ENCODE measurements around the gene MCEMP1. TPM values are rescaled to one million over a fixed set of nuclear protein-coding genes. Genes with fewer than 3 reads are reported as not detected.

The MCEMP1 gene
- total RNA-seq, 1 donor from 2014 or later, result not detected

DNA sequence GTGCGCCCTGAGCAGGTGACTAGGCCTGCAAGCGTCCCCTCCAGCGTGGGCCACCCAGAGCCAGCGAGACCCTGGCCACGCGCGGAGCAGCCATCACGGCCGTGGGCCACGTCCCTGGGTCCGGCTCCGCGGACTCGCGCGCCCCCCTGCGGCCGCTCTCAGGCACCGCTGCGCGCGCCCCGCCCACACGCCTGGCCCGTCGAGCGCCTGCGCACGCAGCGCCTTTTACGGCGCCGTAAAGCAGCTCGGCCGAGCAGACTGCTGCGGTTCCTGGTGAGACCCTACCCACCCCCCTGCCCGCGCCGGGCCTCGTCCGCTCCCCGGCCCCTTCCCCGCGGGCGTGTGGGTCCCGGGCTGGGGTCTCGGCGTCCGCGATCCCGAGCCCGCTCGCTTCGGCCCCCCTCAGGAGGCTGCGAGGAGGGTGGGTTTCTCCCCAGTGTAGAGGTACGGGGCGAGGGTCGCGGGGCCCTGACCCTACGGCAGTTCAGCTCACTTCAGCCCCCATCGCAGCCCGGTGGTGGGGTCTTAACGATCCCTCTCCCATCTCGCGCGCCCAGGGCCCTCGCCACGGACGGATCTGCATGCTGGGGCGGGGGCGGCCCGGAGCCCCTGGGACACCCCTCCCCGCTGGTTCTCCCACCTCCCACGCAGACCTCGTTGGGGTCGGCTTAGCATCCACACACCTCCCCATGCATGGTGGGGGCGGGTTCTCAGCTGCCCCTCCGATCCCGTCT lies 3.9 kb downstream of the MCEMP1 start, which contains the start of gene TRAPPC5:
Gene TRAPPC5 (plus strand): TSS at position 228 of the 734 bp plus-strand sequence. CDS start 1,421 bp downstream, outside the sequence.
- TF ChIP-seq EZH2 (IDR thresholded peaks at IDR 0.05; ENCODE audit: insufficient read depth, low read length), result no peak
- TF ChIP-seq, protein P1, sequence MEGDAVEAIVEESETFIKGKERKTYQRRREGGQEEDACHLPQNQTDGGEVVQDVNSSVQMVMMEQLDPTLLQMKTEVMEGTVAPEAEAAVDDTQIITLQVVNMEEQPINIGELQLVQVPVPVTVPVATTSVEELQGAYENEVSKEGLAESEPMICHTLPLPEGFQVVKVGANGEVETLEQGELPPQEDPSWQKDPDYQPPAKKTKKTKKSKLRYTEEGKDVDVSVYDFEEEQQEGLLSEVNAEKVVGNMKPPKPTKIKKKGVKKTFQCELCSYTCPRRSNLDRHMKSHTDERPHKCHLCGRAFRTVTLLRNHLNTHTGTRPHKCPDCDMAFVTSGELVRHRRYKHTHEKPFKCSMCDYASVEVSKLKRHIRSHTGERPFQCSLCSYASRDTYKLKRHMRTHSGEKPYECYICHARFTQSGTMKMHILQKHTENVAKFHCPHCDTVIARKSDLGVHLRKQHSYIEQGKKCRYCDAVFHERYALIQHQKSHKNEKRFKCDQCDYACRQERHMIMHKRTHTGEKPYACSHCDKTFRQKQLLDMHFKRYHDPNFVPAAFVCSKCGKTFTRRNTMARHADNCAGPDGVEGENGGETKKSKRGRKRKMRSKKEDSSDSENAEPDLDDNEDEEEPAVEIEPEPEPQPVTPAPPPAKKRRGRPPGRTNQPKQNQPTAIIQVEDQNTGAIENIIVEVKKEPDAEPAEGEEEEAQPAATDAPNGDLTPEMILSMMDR (IDR thresholded peaks at IDR 0.05; ENCODE audit: insufficient read depth, low read depth, low read length), result peak; percentile 58
- H2AFZ ChIP-seq (ENCODE audit: low read depth, low read length), result peak within 1 kb of the TSS; percentile 92
- no peaks in the 10 kb centered on the region for H3K9me3 ChIP-seq (ENCODE audit: insufficient read depth, low read depth, low read length)
- H3K27me3 ChIP-seq (ENCODE audit: insufficient read depth, low read length), result peaks cover 5% of the 10 kb centered on the region
- Mint-ChIP-seq H3K36me3 (ENCODE audit: low read depth, unreplicated experiment) (peaks cover 6% of the 10 kb centered on the region), H3K9me3 (ENCODE audit: unreplicated experiment) (no peaks in the 10 kb centered on the region), H3K4me1 (ENCODE audit: low read depth, unreplicated experiment) (no peaks in the 10 kb centered on the region), H3K4me3 (ENCODE audit: unreplicated experiment) (peak within 1 kb of the TSS; percentile 89), H3K27ac (ENCODE audit: unreplicated experiment) (peak within 1 kb of the TSS; percentile 66), H3K27me3 (ENCODE audit: low read depth, unreplicated experiment) (peaks cover 34% of the 10 kb centered on the region)
- peak; percentile 51 for DNase-seq (ENCODE audit: low read depth)
- peaks cover 13% of the 10 kb centered on the region for H3K79me2 ChIP-seq (ENCODE audit: insufficient read depth, low read length)
- peak within 1 kb of the TSS; percentile 98 for H3K4me2 ChIP-seq (ENCODE audit: low read length)
- peaks cover 30% of the 10 kb centered on the region for H4K20me1 ChIP-seq (ENCODE audit: insufficient read depth, low read length)
- no peak for FAIRE-seq
- H3K27ac ChIP-seq (ENCODE audit: low read depth, low read length), result peak within 1 kb of the TSS; percentile 65
- no peaks in the 10 kb centered on the region for H3K36me3 ChIP-seq (ENCODE audit: insufficient read depth, low read length)
- H3K4me1 ChIP-seq (ENCODE audit: insufficient read depth, low read length), result peaks cover 8% of the 10 kb centered on the region
- peak within 1 kb of the TSS; percentile 87 for H3K4me3 ChIP-seq (ENCODE audit: insufficient read depth, low read depth, low read length)
- peak within 1 kb of the TSS; percentile 97 for H3K9ac ChIP-seq (ENCODE audit: low read length)

DNA sequence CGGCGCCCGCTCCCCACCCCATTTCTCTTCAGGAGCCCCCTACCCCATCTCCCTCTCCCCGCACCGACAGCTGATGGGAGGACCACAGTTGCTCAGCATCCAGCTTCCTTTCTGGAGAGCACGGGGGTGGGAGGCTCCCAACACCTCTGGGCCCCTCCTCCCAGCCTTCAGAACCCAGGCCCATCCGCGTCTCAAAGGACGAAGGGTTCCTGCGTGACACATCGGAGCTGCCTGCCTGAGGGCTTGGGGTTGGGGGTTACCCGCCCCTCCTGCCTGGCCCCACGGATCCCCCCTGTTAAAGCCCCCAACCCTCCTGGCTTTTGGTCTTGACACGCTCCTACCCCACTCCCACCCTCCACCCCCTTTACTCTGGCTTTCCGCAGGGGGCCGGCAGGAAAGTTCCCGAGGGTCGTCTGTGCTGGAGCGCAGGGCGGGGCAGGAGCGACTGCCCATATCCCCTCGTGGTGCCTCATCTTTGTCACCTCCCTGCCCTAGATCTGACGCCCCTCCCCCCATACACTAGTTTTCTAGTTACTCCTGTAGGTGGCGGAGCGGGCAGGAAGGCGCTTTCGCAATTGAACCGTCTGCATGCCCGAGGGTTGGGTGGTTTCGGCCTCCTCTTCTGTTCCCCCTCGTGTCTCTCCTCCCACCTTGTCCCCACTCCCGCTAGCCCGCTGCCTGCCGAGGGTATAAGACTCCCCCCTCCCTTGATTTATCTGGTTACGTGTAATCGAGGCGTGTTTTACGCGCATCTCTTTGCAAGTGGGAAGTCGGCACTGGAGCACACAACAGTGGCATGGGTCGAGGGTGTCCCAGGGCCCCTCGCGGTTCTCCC lies 4.7 kb downstream of the MCEMP1 start:
- Histone ChIP-seq H3K36me3 (ENCODE audit: insufficient read depth, low read length) (no peaks in the 10 kb centered on the region), H3K4me2 (ENCODE audit: low read length) (peak overlapping the region; percentile 98), H3K27me3 (ENCODE audit: insufficient read depth, low read length) (peaks cover 5% of the 10 kb centered on the region), H3K4me3 (ENCODE audit: insufficient read depth, low read depth, low read length) (peak overlapping the region; percentile 87), H3K9me3 (ENCODE audit: insufficient read depth, low read depth, low read length) (no peaks in the 10 kb centered on the region), H2AFZ (ENCODE audit: low read depth, low read length) (peak overlapping the region; percentile 89), H3K4me1 (ENCODE audit: insufficient read depth, low read length) (peaks cover 8% of the 10 kb centered on the region), H3K27ac (ENCODE audit: low read depth, low read length) (peak overlapping the region; percentile 65), H4K20me1 (ENCODE audit: insufficient read depth, low read length) (peaks cover 30% of the 10 kb centered on the region), H3K79me2 (ENCODE audit: insufficient read depth, low read length) (peaks cover 13% of the 10 kb centered on the region), H3K9ac (ENCODE audit: low read length) (peak overlapping the region; percentile 97)
- Mint-ChIP-seq H3K27me3 (ENCODE audit: low read depth, unreplicated experiment) (peaks cover 26% of the 10 kb centered on the region), H3K4me3 (ENCODE audit: unreplicated experiment) (peak overlapping the region; percentile 89), H3K9me3 (ENCODE audit: unreplicated experiment) (no peaks in the 10 kb centered on the region), H3K36me3 (ENCODE audit: low read depth, unreplicated experiment) (peaks cover 6% of the 10 kb centered on the region), H3K27ac (ENCODE audit: unreplicated experiment) (no peak overlapping the region), H3K4me1 (ENCODE audit: low read depth, unreplicated experiment) (no peaks in the 10 kb centered on the region)
- TF ChIP-seq EZH2 (IDR thresholded peaks at IDR 0.05; ENCODE audit: insufficient read depth, low read length), result no peak
- TF ChIP-seq, protein P1 (IDR thresholded peaks at IDR 0.05; ENCODE audit: insufficient read depth, low read depth, low read length), result no peak
- FAIRE-seq, result no peak
- peak; percentile 35 for DNase-seq (ENCODE audit: low read depth)

All from astrocyte (in vitro differentiated cells and primary cell).